NOMO-1 (cell line): ENCODE results near the gene TRIM33.

Experiments used
- DNase-seq, 2 experiments: peaks; one replicate each; lab custom pipeline; 2025; ENCODE audit not compliant: unreplicated experiment in 2 of 2; lab: John Stamatoyannopoulos, UW

TRIM33 gene

DNA sequence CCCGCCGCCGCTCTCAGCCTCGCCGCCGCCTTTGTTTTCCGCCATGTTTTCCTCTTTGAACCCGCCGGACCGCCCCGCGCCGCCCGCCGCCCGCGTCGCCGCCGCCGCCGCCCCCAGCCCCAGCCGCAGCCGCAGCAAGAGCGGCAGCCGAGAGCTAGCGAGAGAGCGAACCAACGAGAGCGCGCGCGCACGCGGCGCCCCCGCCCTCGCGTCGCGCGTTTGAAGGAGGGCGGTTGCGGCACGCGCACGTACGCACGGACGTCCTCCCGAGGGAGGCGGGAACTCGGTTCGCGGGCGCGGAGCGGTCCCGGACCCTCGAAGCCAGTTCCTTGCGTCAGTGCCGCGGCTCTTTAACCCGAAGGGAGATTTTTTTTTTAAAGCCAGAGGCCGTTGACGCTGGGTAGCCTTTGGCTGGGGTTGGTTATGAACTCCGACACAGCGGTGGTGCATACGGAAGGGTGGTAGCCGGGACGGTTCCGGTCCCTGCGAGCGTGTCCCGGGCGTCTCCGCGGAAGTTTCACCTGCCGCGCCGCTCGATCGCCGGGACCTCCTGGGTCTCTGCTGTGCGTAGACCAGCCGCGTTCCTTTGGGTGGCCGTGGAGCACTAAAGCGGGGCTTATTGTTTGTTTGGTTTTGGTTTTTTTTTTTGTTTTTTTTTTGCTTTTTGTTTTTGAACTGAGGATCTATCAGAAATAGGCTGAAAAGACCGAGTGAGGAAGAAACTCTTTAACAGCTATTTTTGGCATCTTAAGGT, at the start of gene TRIM33:
Gene TRIM33 (minus strand): TSS at position 172 of the 754 bp plus-strand sequence. CDS start 127 bp downstream, at position 45.
- peak; percentile 85 to 91 for DNase-seq

DNA sequence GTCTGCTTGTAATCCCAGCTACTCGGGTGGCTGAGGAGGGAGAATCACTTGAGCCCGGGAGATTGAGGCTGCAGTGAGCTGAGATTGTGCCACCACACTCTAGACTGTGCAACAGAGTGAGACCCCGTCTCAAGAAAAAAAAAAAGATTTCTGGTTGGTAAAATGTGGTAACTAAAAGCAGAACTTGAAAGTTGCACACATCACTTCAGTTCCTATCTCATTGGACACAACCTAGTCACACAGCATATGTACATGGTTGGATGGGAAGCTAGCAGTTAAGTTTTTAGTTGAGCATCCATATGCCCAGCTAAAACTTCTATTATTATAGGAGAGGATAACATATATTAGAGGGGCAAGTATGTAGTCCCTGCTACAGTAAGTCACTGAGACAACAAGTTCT, 48.4 kb upstream of the TRIM33 start:
- DNase-seq: peak; percentile 37 to 69

DNA sequence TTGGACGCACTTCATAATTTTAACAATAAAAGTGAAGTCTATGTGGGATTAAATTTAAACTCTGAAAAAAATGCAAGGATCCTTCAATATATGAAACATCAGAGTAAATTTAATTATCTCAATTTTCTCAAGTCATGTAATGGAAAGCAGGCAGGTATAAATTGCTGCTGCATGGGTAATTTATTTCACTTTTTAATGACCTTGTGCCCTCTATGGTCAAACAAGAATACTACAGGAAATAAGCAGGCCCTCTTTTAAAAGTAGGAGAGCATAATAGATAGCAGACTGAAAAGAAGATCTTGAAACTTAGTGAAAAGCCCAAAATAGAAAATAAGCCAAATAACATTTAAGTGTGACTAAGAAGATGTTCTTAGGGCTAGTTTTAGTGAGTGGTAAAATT, 47.5 kb upstream of the TRIM33 start:
- peak; percentile 40 to 60 for DNase-seq

DNA sequence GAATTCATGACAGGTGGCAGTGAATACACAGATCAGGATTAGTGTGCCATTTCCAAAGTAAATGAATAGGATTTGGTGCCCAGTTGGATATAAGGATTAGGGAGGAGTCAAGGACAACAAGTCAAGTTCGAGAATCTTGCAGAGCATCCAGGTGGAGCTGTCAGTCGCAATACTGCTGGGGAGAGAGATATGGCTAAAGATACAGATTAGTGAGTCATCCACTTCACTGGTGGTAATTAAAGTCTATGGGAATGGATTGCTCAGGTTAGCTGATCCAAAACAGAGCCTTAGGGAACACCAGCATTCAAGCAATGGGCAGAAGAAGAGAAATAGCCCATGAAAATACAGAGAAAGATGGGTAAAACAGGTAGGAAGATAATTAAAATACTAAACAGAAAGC, 43.6 kb upstream of the TRIM33 start:
- DNase-seq: no peak

DNA sequence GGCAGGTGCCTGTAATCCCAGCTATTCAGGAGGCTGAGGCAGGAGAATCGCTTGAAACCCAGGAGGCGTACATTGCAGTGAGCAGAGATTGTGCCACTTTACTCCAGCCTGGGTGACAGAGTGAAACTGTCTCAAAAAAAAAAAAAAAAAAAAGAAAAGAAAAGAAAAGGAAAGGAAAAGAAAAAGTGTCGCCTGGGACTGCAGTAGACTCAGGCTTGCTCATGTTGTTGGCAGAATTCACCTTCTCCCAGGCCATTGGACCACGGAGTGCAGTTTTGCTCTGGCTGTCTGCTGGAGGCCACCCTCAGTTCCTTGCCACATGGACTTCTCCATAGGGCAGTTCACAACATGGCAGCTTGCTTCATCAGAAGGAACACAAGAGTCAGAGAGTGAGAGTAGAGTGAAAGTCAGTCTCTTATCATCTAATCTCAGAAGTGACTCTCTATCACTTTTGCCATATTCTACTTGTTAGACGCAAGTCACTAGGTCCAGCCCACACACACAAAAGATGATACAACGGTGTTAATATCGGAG, 41.2 kb upstream of the TRIM33 start:
- no peak for DNase-seq

DNA sequence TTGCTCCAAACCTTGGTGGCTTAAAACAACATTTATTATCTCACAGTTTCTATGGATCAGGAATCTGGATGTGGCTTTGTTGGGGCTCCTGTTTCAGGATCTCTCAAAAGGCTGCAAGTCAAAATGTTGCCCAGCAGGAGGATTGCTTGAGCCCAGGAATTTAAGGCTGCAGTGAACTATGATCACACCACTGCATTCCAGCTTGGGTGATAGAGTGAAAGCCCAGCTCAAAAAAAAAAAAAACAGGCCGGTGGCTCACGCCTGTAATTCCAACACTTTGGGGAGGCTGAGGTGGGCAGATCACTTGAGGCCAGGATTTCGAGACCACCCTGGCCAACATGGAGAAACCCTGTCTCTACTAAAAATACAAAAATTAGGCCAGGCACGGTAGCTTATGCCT, 40.4 kb upstream of the TRIM33 start:
- DNase-seq: no peak

DNA sequence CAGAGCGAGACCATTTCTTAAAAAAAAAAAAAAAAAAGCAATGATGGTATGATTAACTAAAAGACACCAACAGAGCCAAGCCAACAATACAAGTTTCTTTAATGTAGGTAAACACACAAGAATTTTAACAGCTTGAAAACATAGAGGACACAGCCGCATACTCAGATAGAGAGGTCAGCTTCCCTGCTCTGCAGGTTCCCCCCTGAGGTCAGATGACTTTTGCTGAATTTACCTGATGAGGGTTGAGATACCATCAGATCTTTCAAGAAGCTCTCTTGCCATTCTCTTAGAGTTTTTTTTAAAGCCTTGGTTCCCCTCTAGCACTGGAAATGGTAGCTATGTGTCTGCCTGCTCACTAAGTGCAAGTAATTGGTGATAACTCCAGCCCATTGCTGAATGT, 39.3 kb upstream of the TRIM33 start:
- no peak for DNase-seq

DNA sequence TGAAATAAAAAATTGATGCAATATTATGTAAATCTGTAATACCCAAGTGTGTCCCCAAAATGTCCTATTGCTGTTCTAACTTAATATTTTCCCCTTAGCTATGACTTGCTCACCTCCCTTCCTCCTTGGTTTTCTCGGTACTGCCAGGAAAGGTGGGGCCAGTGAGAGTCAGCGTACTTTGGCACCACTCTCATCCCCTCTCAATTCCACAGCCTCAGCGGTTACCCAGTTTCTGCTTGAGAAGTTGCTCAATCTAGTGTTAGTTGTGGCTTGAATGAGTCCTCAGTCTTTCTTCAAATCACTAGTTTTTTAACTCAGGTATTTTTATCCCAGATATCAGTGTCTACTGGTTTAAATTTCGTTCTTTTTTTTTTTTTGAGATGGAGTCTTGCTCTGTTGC, 38.1 kb upstream of the TRIM33 start:
- peak; percentile 52 to 58 for DNase-seq

DNA sequence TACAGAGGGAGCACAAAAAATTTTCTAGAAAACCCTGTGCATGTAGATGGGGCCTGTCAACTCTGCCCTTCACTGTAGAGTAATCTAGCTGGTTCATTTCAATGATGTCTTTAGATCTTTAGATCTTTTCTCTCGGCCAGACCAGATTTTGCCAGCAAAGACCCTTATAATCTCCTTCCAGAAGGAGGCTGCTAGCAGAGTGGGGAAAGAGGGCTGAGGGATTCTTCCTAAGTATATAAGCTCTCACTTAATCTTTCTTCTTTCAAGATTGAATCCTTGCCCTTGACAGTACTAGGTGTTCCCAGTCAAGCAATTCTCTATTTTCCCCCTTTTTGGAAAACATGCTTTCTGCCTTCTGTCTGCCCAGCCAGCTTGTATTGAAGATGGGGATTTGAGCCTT, 36.1 kb upstream of the TRIM33 start:
- DNase-seq: no peak

DNA sequence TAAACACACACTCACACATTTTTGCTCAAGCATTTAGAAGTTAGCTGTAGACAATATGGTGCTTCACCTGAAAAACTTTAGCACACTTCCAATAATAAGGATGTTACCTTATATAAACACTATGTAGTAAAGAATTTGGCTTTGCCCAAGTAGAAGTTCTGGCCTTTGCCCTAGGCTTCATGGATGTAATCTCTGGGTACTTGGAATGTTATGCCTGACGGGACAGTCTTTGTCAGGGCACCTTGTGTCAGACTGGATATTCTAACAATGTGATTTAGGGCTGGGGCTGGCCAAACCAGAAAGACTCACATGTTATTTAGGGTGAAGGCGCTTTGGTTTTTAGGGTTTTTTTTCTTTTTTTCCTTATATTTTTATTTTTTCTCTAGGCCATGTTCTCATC, 34.8 kb upstream of the TRIM33 start:
- no peak for DNase-seq

DNA sequence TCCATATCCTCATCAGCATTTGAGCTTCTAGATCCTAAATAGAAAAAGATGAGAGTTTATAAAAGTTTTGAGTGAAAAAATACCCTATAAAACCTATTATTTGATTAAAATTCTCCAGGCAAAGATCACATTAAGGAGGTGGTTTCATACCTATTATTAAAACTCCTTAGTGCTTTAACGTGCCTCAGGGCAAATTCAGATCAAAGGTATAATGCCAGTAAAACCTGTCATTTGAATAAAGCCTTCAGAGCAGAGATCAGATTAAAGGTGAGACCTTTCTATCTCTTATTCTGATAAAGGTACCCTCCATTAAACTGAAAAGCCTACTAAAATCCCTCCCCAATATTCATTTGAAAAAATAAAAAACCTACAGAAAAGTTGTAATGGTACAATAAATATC, 34.3 kb upstream of the TRIM33 start:
- no peak for DNase-seq

DNA sequence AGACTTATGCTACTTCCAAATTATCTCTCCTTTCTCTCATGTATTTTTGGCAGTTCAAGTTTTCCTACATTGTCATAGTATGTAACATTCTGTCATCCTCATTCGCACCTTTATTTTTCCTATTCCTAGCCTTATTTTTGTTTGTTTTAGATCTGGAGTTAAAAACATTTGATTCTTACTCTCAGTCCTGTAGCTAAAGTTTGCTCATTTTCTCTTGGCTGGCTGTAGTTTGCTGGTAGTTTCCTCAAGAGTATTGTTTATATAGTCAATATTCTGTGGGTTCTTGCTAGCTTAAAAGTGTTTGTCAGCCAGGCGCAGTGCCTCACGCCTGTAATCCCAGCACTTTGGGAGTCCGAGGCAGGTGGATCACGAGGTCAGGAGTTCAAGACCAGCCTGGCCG, 29.8 kb upstream of the TRIM33 start:
- DNase-seq: no peak

DNA sequence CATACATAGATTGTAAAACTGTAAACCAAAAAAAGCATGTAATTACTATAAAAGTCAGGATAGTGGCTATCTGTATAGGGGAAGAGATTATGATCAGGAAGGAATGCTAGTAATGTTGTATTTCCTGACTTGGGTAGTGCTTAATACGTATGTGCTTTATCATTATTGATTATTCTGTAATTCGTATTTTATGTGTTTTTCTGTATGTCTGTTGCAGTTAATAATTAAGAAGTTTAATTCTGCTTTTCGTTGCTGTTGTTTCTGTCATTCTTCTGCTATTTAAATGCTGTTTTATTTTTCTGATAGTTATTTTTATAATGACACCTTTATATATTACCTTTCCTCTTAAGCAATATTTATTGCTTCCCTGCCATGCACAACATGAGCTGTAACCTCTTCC, 29.3 kb upstream of the TRIM33 start:
- DNase-seq: no peak

DNA sequence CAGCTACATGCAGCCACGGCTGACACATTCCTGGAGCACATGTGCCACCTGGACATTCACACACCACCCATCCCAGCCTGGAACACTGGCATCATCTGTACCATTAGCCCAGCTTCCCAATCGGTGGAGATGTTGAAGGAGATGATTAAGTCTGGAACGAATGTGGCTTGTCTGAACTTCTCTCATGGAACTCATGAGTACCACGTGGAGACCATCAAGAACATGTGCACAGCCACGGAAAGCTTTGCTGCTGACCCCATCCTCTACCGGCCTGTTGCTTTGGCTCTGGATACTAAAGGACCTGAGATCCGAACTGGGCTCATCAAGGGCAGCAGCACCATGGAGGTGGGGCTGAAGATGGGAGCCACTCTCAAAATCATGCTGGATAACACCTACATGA, 25.0 kb upstream of the TRIM33 start:
- no peak for DNase-seq

DNA sequence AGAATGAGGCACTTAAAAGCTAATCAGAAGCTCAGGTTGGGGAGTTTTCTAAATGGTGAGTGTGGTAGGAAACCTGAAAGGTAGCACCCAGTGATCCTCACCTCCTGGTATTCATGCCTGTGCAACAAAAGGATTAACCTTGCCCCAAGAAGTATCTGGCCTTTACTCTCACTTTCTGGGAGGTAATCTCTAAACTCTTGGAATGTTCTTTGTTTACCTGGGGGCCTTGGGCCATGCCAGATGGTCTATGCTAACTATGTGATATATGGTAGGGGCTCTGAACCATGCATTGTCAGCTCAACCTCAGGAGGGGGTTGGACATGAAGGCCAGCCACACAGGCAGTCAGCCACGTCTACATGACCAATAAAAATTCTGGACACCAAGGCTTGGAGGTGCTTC, 24.4 kb upstream of the TRIM33 start:
- no peak for DNase-seq

DNA sequence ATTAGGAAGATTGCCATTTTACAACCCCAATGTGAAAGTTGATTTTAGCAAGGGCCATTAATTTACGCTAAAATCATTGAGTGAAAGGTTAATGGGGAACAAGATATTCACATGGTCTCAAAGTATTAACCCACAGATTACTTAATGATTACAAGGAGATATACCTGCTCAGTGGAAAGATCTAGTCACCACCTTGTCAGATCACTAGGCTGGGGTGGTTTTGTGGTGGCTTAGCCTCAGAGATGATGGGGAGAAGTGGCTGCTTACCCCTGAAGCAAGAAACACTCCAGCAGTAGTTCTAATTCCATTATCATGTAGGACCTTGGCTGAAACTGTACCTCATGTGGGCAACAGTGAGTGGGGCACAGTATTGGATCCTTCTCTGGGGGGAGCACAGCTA, 20.1 kb upstream of the TRIM33 start:
- DNase-seq: no peak

DNA sequence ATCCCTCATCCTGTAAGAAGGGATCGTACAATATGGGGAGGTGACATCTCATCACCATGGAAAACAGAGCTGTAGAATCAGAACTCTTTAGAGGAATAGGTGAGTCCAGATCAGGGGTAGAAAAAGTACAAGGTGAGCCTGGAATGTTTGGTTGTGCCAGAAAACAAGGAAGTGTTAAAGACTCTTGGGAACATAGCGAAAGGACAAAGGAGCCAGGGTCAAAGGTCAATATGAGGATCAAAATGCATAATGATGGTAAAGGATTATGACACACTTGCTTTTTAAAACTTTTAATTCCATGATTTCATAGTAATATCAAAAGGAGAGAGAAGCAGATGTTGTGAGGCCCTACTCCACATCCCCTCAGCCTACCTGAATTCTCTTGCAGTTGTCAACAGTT, 19.2 kb upstream of the TRIM33 start:
- DNase-seq: no peak

DNA sequence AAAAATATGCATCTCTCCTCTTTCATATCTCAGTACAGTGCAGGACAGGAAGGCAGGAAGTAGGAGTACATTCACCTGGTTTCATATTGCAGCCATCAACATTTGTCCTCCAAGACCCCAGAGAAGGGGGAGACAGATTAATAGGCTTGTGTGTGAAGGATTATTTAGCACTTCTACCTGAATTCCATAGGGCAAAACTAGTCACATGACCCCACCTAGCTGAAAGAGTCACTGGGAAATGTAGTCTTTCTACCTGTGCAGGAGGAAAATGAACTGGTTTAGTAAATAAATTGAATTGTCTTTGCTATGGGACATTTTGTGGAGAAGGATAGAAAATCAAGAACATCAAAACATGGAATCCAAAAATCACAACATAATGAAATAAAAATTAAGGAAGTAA, 13.9 kb upstream of the TRIM33 start:
- no peak for DNase-seq

DNA sequence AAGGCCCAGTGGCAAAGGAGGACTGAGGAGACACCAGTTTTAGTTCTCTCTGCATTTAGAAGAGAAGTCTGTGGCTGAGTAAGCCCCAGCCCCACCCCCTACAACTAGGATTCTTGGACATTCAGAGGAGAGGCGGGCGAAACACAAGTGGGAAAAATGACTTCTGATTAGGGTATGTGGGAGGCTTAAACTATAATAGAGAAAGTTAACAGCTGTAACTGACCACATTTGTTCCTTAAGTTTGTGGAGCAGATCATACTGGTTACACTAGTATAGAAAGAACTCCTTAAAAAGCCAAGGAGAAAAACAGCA, 11.2 kb upstream of the TRIM33 start:
- no peak for DNase-seq

DNA sequence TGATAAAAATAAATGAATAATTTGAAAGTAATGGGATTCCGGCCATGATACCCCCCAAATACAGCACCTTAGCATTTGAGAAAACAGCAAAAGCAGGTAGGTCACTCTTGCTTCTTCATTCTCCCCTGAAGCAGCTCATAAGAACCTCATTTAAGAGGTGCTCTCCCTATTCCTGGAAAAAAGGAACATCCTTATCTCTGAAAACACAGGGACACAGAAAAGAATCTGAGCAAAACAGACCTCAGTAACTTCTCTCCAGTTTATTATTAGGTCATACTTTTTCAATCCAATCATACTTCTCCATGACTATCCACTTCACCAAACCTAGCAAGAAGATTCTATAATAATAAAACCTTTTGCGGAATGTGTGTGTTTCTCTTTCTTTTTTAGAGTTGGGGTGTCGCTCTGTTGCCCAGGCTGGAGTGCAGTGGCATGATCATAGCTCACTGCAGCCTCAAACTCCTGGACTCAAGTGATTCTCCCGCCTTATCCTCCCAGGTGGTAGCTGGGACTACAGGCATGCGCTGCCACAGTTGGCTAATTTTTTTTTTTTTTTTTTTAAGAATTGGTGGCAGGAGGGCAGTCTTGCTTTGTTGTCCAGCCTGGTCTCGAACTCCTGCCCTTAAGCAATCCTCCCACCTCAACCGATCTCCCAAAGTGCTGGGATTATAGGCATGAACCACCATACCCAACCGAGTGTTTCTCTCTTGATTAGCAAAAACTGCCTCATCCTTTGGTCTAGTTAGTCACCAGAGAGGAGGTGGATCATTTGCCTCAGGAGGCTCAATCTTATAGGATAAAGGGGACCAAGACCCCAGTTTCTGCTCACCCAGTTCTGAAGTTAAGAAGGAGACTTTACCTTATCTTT, 10.6 kb upstream of the TRIM33 start:
- no peak for DNase-seq

DNA sequence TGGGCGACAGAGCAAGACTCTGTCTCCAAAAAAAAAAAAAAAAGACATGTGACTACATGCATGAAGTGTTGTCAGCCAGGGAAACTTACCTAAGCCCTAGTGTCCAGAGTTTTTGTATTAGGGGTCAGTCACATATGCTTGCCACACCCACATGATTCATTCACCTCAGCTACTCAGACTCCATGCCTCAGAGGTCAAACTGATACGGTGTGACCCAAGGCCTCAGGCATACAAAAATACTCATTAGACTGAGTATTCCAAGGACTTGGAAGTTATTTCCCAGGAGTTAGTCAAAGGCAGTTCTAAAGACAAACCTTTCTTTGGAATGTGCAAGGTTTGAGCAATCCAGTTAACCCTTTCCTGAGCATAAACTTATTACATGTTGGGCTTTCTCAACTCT, 6.3 kb upstream of the TRIM33 start:
- no peak for DNase-seq
